ENCODE data around the gene ZNF747.
A peak's percentile ranks its signal among the peaks of the same experiment; 100 is the strongest.
"Not testable (repeated sequence)": the region's sequence is repeated elsewhere in the genome, so short reads cannot be mapped to it uniquely, and the experiment has no call there.

Gene ZNF747

DNA sequence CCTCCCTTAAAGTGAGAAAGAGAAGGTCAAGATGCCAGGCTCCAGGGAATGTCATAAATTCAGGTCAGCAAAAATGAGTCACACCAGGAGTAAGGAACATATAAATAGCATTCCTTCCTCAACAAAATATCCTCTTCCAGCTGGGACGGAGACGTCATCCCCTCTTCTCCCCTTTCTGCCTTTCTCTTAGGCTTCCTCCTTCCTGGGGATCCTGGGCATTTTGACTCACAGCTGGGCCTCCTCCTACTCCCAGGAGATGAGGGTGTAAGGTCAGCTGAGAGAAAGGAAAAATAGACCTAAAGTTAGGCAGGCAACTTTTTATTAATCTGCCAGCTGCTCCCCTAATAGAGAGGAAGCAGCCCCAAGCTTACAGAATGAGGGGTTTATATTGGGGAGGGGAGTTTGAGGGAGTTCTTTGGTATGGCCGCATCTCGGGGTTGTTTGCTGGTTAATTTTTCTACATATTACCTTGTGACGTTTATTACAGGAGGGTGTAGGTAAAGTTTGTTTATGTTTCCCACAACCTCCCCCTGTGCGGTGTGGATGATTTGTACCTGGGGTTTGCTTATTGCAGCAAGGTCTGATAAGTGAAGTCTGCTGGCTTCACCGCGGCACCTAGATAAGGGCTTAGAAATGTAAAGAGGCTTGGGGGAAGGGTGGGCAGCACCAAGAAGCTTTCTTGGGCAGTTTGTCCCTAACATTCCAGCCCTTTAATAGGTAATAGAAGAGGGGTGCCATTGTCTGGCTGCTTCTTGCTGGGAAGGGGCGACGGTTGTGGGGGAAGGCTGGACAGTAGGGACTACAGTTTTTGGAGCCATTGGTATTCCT is 7.1 kb upstream of the ZNF747 start:
- TF ChIP-seq, protein P1, sequence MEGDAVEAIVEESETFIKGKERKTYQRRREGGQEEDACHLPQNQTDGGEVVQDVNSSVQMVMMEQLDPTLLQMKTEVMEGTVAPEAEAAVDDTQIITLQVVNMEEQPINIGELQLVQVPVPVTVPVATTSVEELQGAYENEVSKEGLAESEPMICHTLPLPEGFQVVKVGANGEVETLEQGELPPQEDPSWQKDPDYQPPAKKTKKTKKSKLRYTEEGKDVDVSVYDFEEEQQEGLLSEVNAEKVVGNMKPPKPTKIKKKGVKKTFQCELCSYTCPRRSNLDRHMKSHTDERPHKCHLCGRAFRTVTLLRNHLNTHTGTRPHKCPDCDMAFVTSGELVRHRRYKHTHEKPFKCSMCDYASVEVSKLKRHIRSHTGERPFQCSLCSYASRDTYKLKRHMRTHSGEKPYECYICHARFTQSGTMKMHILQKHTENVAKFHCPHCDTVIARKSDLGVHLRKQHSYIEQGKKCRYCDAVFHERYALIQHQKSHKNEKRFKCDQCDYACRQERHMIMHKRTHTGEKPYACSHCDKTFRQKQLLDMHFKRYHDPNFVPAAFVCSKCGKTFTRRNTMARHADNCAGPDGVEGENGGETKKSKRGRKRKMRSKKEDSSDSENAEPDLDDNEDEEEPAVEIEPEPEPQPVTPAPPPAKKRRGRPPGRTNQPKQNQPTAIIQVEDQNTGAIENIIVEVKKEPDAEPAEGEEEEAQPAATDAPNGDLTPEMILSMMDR (IDR thresholded peaks at IDR 0.05; ENCODE audit: low read depth, low read length): no peak
- no peak overlapping the region for H3K4me3 ChIP-seq (ENCODE audit: low read depth, low read length)
- peak; percentile 18 for DNase-seq (ENCODE audit: low read depth, low spot score)
- in situ Hi-C loops (cut with HindIII; ENCODE audit: low sequenced_read_pairs): no loop called here

DNA sequence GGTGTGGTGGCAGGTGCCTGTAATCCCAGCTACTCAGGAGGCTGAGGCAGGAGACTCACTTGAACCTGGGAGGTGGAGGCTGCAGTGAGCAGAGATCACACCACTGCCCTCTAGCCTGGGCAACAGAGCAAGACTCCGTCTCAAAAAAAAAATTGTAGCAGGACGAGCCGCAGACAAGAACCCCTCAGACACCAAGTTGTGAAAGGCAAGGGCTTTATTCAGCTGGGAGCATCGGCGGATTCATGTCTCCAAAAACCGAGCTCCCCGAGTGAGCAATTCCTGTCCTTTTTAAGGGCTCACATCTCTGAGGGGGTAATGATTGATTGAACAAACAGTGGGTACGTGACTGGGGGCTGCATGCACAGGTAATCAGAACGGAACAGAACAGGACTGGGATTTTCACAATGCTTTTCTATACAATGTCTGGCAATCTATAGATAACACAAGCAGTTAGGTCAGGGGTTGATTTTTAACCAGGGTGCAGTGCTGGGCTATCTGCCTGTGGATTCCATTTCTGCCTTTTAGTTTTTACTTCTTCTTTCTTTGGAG is 6.3 kb upstream of the ZNF747 start:
- H3K4me3 ChIP-seq (ENCODE audit: low read depth, low read length); in situ Hi-C loops (cut with HindIII; ENCODE audit: low sequenced_read_pairs); DNase-seq (ENCODE audit: low read depth, low spot score): not testable (repeated sequence)

DNA sequence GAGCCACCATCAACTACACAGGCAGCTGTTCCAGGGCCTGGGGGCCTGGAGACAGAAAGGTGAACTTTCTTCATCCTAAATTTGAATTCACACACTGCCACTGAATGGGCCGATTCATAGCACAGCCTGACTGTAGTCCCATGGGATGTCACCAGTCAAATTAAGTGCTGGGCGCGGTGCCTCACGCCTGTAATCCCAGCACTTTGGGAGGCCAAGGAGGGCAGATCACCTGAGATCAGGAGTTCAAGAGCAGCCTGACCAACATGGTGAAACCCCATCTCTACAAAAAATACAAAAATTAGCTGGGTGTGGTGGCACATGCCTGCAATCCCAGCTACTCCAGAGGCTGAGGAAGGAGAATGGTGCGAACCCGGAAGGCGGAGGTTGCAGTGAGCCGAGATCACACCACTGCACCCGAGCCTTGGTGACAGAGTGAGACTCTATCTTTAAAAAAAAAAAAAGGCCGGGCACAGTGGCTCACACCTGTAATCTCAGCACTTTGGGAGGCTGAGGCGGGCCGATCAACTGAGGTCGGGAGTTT is 5.4 kb upstream of the ZNF747 start:
- DNase-seq (ENCODE audit: low read depth, low spot score); in situ Hi-C loops (cut with HindIII; ENCODE audit: low sequenced_read_pairs); H3K4me3 ChIP-seq (ENCODE audit: low read depth, low read length): not testable (repeated sequence)

DNA sequence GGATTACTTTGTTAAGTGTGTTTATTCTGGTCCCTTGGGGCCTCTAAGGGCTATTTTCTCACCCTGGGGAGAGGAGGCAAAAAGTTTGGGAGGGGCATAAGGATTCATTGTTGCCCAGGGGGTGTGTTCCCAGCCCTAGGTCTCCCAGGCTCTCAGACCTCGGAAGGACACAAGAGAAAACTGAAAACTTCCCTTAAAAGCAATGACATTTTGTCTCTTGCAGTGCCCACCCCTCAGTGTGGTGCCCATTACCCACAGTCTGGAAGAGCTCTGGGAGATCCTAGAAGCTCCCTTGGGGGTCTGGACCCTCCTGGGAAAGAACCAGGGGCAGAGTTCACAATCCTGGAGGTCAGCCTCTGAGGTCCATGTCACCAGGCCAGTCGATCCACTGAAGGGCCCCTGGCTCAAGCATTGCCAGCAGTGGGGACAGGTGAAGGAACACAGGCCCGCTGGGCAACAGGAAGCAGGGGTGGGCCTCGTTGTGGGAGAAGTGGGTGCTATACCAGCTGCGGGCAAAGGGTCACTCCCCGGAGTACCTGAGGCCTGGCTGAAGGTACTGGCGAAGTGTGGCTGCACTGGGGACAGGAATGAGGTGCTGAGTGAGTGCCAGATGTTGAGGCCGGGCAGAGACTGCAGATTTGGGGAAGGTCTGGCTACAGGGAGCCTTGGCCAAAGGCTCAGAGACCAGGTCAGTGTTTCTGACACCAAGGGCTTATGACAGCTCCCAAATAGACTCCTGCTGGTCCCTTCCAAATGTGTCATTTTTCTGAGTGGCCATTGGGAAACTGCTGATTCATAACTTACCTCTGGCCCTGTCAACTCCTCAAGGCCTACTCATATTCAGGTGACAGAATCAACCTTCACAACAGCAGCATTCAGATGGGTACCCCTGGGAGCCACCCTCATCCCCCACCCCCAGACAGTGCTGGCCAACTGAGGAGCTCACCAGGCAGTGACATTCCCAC is 4.6 kb upstream of the ZNF747 start:
- no peak for DNase-seq (ENCODE audit: low read depth, low spot score)
- TF ChIP-seq, protein P1 (IDR thresholded peaks at IDR 0.05; ENCODE audit: low read depth, low read length): no peak
- in situ Hi-C loops (cut with HindIII; ENCODE audit: low sequenced_read_pairs): no loop called here
- H3K4me3 ChIP-seq (ENCODE audit: low read depth, low read length): no peak overlapping the region

DNA sequence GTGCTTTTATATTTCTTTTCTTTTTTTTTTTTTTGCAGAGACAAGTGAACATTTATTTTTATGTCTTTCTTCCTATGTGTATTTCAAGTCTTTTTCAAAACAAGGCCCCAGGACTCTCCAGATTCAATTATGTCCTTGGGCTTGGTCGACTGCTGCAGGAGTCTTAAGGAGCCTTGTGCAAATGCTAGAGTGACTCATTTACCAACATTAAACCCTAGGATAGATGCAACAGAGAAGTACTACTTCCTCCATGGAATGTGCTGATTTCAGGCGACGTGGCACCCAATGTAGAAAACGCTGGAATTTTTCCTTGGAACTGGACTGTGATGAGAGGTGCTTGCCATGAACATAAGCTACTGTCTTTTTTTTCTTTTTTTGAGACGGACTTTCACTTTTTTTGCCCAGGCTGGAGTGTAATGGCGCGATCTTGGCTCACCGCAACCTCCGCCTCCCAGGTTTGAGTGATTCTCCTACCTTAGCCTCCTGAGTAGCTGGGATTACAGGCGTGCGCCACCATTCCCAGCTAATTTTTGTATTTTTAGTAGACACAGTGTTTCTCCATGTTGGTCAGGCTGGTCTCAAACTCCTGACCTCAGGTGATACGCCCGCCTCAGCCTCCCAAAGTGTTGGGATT is 1.9 kb upstream of the ZNF747 start:
- H3K4me3 ChIP-seq (ENCODE audit: low read depth, low read length); in situ Hi-C loops (cut with HindIII; ENCODE audit: low sequenced_read_pairs); DNase-seq (ENCODE audit: low read depth, low spot score): not testable (repeated sequence)

DNA sequence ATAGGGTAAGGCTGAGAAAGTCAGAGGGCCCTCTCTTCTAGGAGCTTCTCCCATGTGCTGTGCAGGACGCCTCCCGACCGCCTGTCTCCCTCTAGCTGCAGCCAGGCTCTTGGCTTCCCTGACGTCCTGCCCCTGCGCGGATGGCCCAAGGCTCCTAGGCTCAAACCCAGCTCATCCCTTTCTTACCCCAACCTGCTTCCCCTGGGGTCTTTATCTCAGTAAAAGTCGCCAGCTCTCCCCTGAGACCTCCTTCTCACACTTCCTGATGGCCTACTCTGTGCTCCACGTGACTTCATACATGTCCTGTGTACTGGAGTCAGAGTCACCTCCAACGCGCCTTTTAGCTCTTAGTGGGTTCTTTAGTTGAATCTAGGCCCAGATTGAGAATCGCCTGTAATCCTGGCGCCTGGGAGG is 1.1 kb upstream of the ZNF747 start:
- peak overlapping the region; percentile 73 for H3K4me3 ChIP-seq (ENCODE audit: low read depth, low read length)
- in situ Hi-C loops (cut with HindIII; ENCODE audit: low sequenced_read_pairs): no loop called here
- peak; percentile 64 for DNase-seq (ENCODE audit: low read depth, low spot score)
- TF ChIP-seq, protein P1 (IDR thresholded peaks at IDR 0.05; ENCODE audit: low read depth, low read length): peak; percentile 78

DNA sequence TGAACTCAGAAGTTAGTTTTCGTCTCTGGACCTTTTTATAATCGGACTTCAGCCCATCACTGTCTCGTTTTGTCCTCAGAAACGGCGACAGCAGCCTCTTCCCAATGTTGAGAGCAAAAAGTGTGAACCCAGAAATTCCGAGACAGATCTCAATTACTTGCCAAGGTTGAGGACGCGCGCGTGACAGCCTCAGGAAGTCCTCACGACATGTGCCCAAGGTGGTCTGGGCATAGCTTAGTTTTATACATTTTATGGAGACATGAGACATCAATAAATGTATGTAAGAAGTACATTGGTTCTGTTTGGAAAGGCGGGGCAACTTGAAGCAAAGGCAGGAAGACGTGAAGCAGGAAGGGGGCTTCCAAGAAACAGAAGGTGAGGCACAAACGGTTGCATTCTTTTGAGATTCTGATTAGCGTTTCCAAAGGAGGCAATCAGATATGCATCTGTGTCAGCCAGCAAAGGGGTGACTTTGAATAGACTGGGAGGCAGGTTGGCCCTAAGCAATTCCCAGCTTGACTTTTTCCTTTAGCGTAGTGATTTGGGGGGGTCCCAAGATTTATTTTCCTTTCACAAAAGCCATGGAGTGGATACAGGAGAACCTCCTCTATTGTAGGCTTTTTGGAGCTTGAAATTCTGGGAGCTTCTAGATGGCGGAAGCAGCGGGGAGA is 583 bp upstream of the ZNF747 start:
- no peak for DNase-seq (ENCODE audit: low read depth, low spot score)
- peak overlapping the region; percentile 73 for H3K4me3 ChIP-seq (ENCODE audit: low read depth, low read length)
- TF ChIP-seq, protein P1 (IDR thresholded peaks at IDR 0.05; ENCODE audit: low read depth, low read length): no peak
- in situ Hi-C loops (cut with HindIII; ENCODE audit: low sequenced_read_pairs): no loop called here

All from astrocyte of the spinal cord (primary cell).